ENCODE data around the gene DNAH2.

Gene DNAH2

GRCh38 chr17:7703584-7704479, 13.7 kb upstream of the DNAH2 start:
- no peak for DNase-seq

DNA sequence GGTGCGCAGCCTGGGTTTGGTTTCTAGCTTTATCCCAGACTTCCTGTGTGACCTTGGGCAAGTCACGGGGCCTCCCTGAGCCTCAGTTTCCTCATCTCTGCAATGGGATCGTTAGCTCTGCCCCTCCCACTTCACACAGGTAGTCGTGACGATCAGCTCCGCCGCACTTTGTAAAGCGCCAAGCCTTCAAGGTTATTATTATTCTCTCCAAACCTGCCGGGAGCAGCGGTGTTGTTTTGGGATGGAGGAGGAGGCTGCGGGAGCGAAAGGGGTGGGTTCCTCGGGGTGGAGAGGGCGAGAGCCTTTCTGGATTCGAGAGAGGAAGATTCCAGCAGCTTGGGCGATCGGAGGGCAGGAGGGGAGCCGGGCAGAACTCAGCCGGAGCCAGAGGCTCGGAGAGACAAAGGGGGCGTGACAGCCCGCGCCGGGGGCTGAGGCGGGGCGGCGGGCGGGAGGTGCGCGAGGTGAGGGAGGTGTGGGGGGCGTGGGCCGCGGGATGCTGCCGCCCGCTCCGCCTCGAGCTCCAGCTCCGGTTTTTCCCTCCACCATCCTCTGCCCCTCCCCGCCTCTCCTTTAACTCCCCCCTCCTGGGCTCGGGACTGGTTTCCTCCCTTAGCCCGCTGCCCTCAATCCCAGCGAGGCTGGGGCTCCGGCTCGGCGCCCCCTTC, 12.8 kb upstream of the DNAH2 start, which contains the start of gene EFNB3:
EFNB3 (plus strand) TSS at position 602 of the 668 bp plus-strand sequence. CDS start 397 bp downstream, outside the sequence.
- peak in 1 of 2 experiments; percentile 2 for DNase-seq

DNA sequence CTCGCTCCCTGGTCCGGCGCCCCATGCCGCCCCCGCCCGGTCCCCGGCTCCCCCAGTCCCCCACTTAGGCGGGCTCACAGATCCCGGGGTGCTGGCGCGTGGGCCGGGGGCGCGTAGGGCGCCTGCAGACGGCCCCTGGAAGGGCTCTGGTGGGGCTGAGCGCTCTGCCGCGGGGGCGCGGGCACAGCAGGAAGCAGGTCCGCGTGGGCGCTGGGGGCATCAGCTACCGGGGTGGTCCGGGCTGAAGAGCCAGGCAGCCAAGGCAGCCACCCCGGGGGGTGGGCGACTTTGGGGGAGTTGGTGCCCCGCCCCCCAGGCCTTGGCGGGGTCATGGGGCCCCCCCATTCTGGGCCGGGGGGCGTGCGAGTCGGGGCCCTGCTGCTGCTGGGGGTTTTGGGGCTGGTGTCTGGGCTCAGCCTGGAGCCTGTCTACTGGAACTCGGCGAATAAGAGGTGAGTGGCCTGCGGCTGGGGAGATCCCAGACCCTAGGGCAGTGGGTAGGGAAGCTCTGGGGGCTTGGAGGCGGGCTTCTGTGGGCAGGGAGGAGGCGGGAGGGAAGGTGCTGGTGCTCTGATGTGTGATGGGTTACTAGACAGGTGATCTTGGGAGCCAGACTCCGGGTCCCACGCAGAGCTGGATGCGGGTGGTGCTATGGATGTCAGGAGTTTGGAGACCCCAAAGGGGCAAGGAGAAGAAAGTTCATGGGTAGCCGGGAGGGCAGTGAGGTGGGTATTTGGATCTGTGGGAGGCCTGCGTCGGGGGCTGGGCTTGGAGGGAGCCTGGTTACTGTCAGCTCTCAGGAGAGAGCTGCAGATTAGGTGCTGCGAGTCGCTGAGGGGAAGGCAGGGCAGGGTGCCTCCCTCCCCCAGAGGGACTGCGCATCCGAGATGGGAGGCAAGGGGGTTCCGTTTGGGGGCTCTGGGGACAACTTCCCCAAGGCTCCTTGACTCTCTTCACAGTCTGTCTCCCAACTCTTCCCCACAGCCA, 12.0 kb upstream of the DNAH2 start:
- no peak for DNase-seq

GRCh38 chr17:7706631-7707354, 10.8 kb upstream of the DNAH2 start:
- no peak for DNase-seq

GRCh38 chr17:7707446-7707845, 10.1 kb upstream of the DNAH2 start:
- DNase-seq = no peak

- no peak for DNase-seq
Observed at GRCh38 chr17:7707858-7708750, 9.4 kb upstream of the DNAH2 start.

- no peak for DNase-seq
Observed at GRCh38 chr17:7709031-7709430, 8.5 kb upstream of the DNAH2 start.

- DNase-seq = no peak
Observed at GRCh38 chr17:7710301-7710700, 7.2 kb upstream of the DNAH2 start.

DNA sequence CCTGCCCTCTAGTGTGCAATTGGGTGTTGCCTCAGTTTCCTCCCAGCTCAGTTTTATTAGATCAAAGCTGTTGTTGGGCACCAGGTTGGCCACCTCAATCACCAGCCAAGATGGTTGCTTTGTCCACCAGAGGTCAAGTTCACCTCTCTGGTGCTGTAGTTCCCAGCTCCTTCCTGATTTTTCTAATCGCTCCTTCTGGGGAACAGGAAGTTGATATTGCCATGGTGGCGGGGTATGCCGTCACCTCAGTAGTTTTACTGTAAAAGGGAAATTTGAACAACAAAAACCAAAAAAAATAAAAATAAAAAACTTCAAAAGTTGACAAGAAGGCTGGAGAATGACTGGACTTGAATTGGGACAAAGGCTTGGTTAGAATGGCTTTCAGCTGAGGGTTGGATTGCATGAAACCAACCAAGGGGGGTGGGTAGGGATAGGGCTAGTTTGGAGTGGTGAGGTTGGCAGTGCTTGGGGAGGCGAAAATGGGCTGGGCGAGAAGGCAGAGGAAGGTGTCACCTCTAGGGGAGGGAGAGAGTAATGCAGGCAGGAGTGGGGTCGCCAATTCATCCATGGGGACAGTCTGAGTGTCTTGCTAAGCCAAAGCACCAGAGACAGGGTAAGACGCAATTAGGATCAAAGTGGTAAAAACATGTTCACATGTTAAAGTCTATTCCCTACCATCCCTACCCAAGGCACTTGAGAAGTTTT, 6.3 kb upstream of the DNAH2 start:
- peak in 1 of 2 experiments; percentile 4 for DNase-seq

DNA sequence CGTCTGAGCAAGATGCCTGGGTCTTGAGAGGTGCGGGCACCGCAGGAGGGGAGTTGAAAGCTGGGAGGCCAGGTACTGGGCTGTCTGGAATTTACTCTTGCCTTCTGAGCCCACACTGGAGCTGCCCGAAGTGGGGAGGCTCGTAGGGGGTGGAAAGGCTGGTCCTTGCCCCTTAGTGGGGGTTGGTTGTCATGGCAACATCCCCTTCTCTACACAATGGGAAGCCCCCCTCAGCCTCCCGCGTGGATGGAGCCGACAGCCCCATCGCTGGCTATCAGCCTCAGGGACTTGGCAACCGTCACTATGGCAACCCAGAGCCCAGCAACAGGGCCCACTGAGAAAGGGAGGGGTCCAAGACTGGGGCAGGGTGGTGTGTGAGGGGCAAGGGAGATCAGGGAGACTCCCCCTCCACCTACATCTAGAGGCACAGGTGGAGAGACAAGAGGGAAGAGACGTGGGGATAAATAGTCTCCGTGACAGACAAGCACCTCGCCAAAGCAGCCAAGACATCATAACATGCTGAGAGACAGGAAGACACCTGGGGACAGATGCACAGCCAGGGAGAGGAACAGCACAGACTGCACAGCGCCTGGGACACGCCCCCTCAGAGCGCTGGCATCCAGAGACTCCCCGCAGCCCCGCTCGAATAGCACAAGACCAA, 5.3 kb upstream of the DNAH2 start:
- no peak for DNase-seq

DNA sequence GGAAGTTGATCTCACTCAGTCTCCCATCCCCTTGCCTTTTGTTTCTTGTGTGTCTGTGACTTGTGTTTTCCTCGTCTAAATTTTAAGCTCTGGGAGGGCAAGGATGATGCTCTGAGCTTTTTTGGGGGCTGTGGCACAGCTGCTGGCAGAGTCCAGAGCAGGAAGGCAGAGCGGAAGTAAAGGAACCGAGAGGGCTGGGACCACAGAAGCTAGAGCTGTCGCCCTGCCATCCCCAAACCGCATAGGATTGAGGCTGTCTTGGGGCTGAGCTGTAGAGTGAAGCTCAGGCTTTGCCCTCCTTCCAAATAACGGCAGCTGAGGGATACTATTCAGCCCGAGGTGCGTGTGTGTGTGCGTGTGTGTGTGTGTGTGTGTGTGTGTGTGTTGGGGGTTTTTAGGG, 3.8 kb upstream of the DNAH2 start:
- peak; percentile 40 to 52 for DNase-seq

- DNase-seq = no peak
Observed at GRCh38 chr17:7714721-7715594, 2.6 kb upstream of the DNAH2 start.

GRCh38 chr17:7715936-7716886, 1.3 kb upstream of the DNAH2 start:
- DNase-seq = no peak

GRCh38 chr17:7717756-7718350, 309 bp downstream of the DNAH2 start:
- DNase-seq = peak; percentile 3 to 11

DNA sequence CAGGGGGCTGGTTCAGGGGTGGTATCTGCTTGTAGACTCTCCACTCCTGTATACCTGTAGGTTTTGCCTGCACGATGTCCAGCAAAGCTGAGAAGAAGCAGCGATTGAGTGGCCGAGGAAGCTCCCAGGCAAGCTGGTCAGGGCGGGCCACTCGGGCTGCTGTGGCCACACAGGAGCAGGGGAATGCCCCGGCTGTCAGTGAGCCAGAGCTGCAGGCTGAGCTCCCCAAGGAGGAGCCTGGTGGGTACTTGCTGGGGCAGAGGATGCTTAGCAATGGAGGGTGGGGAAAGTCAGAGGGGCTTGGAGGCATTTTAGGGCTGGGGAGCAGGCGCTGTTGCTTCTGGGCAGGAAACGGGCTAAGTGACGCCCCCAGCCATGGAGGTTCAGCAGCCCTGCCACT, 2.1 kb downstream of the DNAH2 start:
- no peak for DNase-seq

DNA sequence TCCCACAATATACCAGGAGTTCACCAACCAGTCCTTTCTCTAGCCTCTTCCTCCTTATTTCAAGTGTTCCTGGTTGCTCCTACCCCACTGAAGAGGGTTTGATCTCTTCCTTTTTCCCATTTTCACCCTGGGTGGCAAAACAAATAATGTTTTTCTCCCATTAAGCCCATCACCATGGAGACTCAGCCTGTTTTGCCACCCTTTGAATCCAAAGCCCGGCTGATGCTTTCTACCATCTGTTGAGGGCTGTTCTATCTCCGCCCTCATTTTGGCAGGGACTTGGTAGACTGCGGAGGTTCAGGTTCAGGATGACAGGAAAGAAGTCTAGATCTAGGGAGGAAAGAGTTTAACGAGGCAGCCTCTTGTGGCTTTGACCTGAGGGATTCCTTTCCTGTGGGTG, 2.6 kb downstream of the DNAH2 start:
- no peak for DNase-seq

DNA sequence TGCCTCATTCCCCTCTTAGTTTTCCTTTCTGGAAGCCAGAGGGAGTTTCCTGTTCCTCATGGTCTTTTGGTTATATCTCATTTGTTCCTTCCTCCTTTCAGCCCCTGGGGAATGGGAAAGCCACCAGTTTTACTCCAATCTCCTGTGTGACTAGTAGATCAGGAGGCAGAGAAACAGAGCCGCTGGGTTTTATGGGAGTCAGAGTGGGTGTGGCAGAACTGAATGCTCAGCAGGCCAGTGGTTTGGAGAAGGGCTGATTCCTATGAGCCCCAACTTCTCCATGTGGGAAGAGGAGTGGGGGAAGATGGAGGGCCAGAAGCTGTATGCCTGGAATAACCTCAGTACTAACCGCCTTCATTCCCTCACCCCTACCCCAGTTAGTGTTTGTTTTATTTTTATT, 4.1 kb downstream of the DNAH2 start:
- no peak for DNase-seq

Measured in Kasumi-1 (cell line).